ENCODE results near the gene PTDSS2.

DNA sequence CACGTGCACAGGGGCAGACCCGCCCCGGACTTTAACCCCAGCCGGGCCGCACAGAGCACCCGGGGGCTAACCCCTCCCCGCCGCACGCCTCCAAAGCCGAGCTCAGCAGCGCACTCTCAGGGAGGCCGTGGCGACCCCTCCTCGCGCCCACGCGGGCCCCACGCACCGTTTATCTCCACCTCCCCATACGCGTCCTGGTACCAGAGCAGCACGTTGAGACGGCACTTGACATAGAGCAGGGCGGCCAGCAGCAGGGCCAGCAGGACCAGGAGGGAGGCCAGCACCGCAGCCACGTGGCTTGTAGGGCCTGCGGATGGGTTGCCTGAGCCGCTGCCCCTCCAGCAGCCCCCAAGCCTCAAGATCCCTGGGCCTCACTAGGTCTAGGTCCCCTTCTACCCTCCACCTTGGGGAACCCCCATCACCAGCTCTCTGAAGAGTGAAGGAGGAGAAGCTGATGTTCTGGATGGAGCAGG, 42.4 kb upstream of the PTDSS2 start:
- TF ChIP-seq, protein P1, sequence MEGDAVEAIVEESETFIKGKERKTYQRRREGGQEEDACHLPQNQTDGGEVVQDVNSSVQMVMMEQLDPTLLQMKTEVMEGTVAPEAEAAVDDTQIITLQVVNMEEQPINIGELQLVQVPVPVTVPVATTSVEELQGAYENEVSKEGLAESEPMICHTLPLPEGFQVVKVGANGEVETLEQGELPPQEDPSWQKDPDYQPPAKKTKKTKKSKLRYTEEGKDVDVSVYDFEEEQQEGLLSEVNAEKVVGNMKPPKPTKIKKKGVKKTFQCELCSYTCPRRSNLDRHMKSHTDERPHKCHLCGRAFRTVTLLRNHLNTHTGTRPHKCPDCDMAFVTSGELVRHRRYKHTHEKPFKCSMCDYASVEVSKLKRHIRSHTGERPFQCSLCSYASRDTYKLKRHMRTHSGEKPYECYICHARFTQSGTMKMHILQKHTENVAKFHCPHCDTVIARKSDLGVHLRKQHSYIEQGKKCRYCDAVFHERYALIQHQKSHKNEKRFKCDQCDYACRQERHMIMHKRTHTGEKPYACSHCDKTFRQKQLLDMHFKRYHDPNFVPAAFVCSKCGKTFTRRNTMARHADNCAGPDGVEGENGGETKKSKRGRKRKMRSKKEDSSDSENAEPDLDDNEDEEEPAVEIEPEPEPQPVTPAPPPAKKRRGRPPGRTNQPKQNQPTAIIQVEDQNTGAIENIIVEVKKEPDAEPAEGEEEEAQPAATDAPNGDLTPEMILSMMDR (IDR thresholded peaks at IDR 0.05; ENCODE audit: low read depth, low read length) = no peak
- TF ChIP-seq POLR2A (IDR thresholded peaks at IDR 0.05; ENCODE audit: extremely low read depth, insufficient read length) = no peak

Measured in NB4 (cell line).